ENCODE results near the gene SMYD1. TPM values are rescaled to one million over a fixed set of nuclear protein-coding genes. Genes with fewer than 3 reads are reported as not detected.

SMYD1 gene
- total RNA-seq, 1 donor from 2014 or later = not detected

GRCh38 chr2:88146590-88146989, 79.0 kb downstream of the SMYD1 start:
- peaks cover 17% of the 10 kb centered on the region for H3K27me3 Mint-ChIP-seq (ENCODE audit: low read depth)
- peaks cover 7% of the 10 kb centered on the region for H3K36me3 Mint-ChIP-seq (ENCODE audit: low read depth)
- no peaks in the 10 kb centered on the region for H3K4me1 Mint-ChIP-seq
- peaks cover 19% of the 10 kb centered on the region for H3K9me3 Mint-ChIP-seq
- no peak overlapping the region for H3K27ac Mint-ChIP-seq (ENCODE audit: unreplicated experiment)
- TF ChIP-seq CTCF (conservative IDR thresholded peaks at IDR 0.05) = no peak
- H3K4me3 Mint-ChIP-seq = no peak overlapping the region
- DNase-seq (ENCODE audit: low read depth, low spot score) = no peak

- Mint-ChIP-seq H3K4me1 (no peaks in the 10 kb centered on the region), H3K27ac (ENCODE audit: unreplicated experiment) (no peak overlapping the region), H3K27me3 (ENCODE audit: low read depth) (peaks cover 14% of the 10 kb centered on the region), H3K9me3 (peaks cover 20% of the 10 kb centered on the region), H3K4me3 (no peak overlapping the region), H3K36me3 (ENCODE audit: low read depth) (peaks cover 10% of the 10 kb centered on the region)
- no peak for TF ChIP-seq CTCF (conservative IDR thresholded peaks at IDR 0.05)
- DNase-seq (ENCODE audit: low read depth, low spot score) = no peak
Observed at GRCh38 chr2:88147145-88147544, 79.5 kb downstream of the SMYD1 start.

GRCh38 chr2:88148929-88149438, 81.4 kb downstream of the SMYD1 start:
- no peaks in the 10 kb centered on the region for H3K4me1 Mint-ChIP-seq
- no peak overlapping the region for H3K27ac Mint-ChIP-seq (ENCODE audit: unreplicated experiment)
- H3K27me3 Mint-ChIP-seq (ENCODE audit: low read depth) = peaks cover 7% of the 10 kb centered on the region
- H3K36me3 Mint-ChIP-seq (ENCODE audit: low read depth) = peaks cover 13% of the 10 kb centered on the region
- H3K4me3 Mint-ChIP-seq = no peak overlapping the region
- DNase-seq (ENCODE audit: low read depth, low spot score) = no peak
- TF ChIP-seq CTCF (conservative IDR thresholded peaks at IDR 0.05) = no peak
- peaks cover 22% of the 10 kb centered on the region for H3K9me3 Mint-ChIP-seq

GRCh38 chr2:88159481-88159880, 91.9 kb downstream of the SMYD1 start:
- no peak overlapping the region for H3K27ac Mint-ChIP-seq (ENCODE audit: unreplicated experiment)
- TF ChIP-seq CTCF (conservative IDR thresholded peaks at IDR 0.05) = no peak
- no peaks in the 10 kb centered on the region for H3K4me1 Mint-ChIP-seq
- no peak overlapping the region for H3K4me3 Mint-ChIP-seq
- no peak for DNase-seq (ENCODE audit: low read depth, low spot score)
- no peaks in the 10 kb centered on the region for H3K36me3 Mint-ChIP-seq (ENCODE audit: low read depth)
- no peaks in the 10 kb centered on the region for H3K27me3 Mint-ChIP-seq (ENCODE audit: low read depth)
- H3K9me3 Mint-ChIP-seq = no peaks in the 10 kb centered on the region

GRCh38 chr2:88159955-88160415, 92.4 kb downstream of the SMYD1 start:
- DNase-seq (ENCODE audit: low read depth, low spot score) = peak; percentile 50
- no peaks in the 10 kb centered on the region for H3K4me1 Mint-ChIP-seq
- no peak overlapping the region for H3K4me3 Mint-ChIP-seq
- no peaks in the 10 kb centered on the region for H3K9me3 Mint-ChIP-seq
- no peak overlapping the region for H3K27ac Mint-ChIP-seq (ENCODE audit: unreplicated experiment)
- TF ChIP-seq CTCF (conservative IDR thresholded peaks at IDR 0.05) = peak; percentile 92
- H3K27me3 Mint-ChIP-seq (ENCODE audit: low read depth) = no peaks in the 10 kb centered on the region
- no peaks in the 10 kb centered on the region for H3K36me3 Mint-ChIP-seq (ENCODE audit: low read depth)

Data from neural crest cell (in vitro differentiated cells).